Measurements from ENCODE around the gene NATD1. TPM values are rescaled to one million over a fixed set of nuclear protein-coding genes. Genes with fewer than 3 reads are reported as not detected.

NATD1 gene
- total RNA-seq, 1 donor from 2014 or later, result 7.9 TPM

GRCh38 chr17:21288571-21289017 is 35.4 kb upstream of the NATD1 start:
- peaks cover 82% of the 10 kb centered on the region for H4K20me1 ChIP-seq (ENCODE audit: insufficient read depth, low read length)
- DNase-seq (ENCODE audit: low read depth), result no peak
- Mint-ChIP-seq H3K27me3 (ENCODE audit: low read depth, unreplicated experiment) (no peaks in the 10 kb centered on the region), H3K36me3 (ENCODE audit: low read depth, unreplicated experiment) (peaks cover 4% of the 10 kb centered on the region), H3K4me3 (ENCODE audit: unreplicated experiment) (no peak overlapping the region), H3K4me1 (ENCODE audit: low read depth, unreplicated experiment) (peaks cover 20% of the 10 kb centered on the region), H3K27ac (ENCODE audit: unreplicated experiment) (peak overlapping the region; percentile 12), H3K9me3 (ENCODE audit: unreplicated experiment) (peaks cover 7% of the 10 kb centered on the region)
- H3K9ac ChIP-seq (ENCODE audit: low read length), result peak overlapping the region; percentile 95
- H3K4me2 ChIP-seq (ENCODE audit: low read length), result peak overlapping the region; percentile 96
- peak overlapping the region; percentile 72 for H3K27ac ChIP-seq (ENCODE audit: low read depth, low read length)
- no peaks in the 10 kb centered on the region for H3K36me3 ChIP-seq (ENCODE audit: insufficient read depth, low read length)
- no peak for FAIRE-seq
- no peak overlapping the region for H2AFZ ChIP-seq (ENCODE audit: low read depth, low read length)
- H3K4me1 ChIP-seq (ENCODE audit: insufficient read depth, low read length), result peaks cover 32% of the 10 kb centered on the region
- H3K27me3 ChIP-seq (ENCODE audit: insufficient read depth, low read length), result no peaks in the 10 kb centered on the region
- H3K9me3 ChIP-seq (ENCODE audit: insufficient read depth, low read depth, low read length), result peaks cover 3% of the 10 kb centered on the region
- TF ChIP-seq CTCF (IDR thresholded peaks at IDR 0.05; ENCODE audit: insufficient read depth, low read depth, low read length) (no peak), EZH2 (IDR thresholded peaks at IDR 0.05; ENCODE audit: insufficient read depth, low read length) (no peak)
- H3K79me2 ChIP-seq (ENCODE audit: insufficient read depth, low read length), result peaks cover 90% of the 10 kb centered on the region
- no peak overlapping the region for H3K4me3 ChIP-seq (ENCODE audit: insufficient read depth, low read depth, low read length)

GRCh38 chr17:21287703-21288449 is 34.7 kb upstream of the NATD1 start:
- Mint-ChIP-seq H3K27me3 (ENCODE audit: low read depth, unreplicated experiment) (no peaks in the 10 kb centered on the region), H3K27ac (ENCODE audit: unreplicated experiment) (peak overlapping the region; percentile 89), H3K4me1 (ENCODE audit: low read depth, unreplicated experiment) (peaks cover 20% of the 10 kb centered on the region), H3K4me3 (ENCODE audit: unreplicated experiment) (peak overlapping the region; percentile 97), H3K36me3 (ENCODE audit: low read depth, unreplicated experiment) (peaks cover 4% of the 10 kb centered on the region), H3K9me3 (ENCODE audit: unreplicated experiment) (peaks cover 7% of the 10 kb centered on the region)
- peak overlapping the region; percentile 91 for H3K27ac ChIP-seq (ENCODE audit: low read depth, low read length)
- TF ChIP-seq CTCF (IDR thresholded peaks at IDR 0.05; ENCODE audit: insufficient read depth, low read depth, low read length) (no peak), EZH2 (IDR thresholded peaks at IDR 0.05; ENCODE audit: insufficient read depth, low read length) (no peak)
- no peak overlapping the region for H2AFZ ChIP-seq (ENCODE audit: low read depth, low read length)
- peak overlapping the region; percentile 95 for H3K9ac ChIP-seq (ENCODE audit: low read length)
- H3K4me2 ChIP-seq (ENCODE audit: low read length), result peak overlapping the region; percentile 96
- H3K27me3 ChIP-seq (ENCODE audit: insufficient read depth, low read length), result no peaks in the 10 kb centered on the region
- DNase-seq (ENCODE audit: low read depth), result peak; percentile 91
- peaks cover 83% of the 10 kb centered on the region for H3K79me2 ChIP-seq (ENCODE audit: insufficient read depth, low read length)
- H3K4me3 ChIP-seq (ENCODE audit: insufficient read depth, low read depth, low read length), result peak overlapping the region; percentile 51
- peaks cover 75% of the 10 kb centered on the region for H4K20me1 ChIP-seq (ENCODE audit: insufficient read depth, low read length)
- H3K9me3 ChIP-seq (ENCODE audit: insufficient read depth, low read depth, low read length), result peaks cover 3% of the 10 kb centered on the region
- FAIRE-seq, result peak; percentile 13
- no peaks in the 10 kb centered on the region for H3K36me3 ChIP-seq (ENCODE audit: insufficient read depth, low read length)
- H3K4me1 ChIP-seq (ENCODE audit: insufficient read depth, low read length), result peaks cover 39% of the 10 kb centered on the region
